CD8-positive, alpha-beta memory T cell (primary cell): ENCODE measurements around the gene TMEM253. TPM values are rescaled to one million over a fixed set of nuclear protein-coding genes. Genes with fewer than 3 reads are reported as not detected.

ENCODE experiments used
- CTCF ChIA-PET: fragments of 350-600 bp; sonication (Branson Sonifier 250); formaldehyde crosslinking; loops from one replicate; lab custom pipeline; 2021; ENCODE audit warnings: antibody characterized with exemption; lab: Charles Lee
- POLR2A ChIA-PET: fragments of 350-600 bp; sonication (Branson Sonifier 250); formaldehyde crosslinking; loops from one replicate; lab custom pipeline; 2021; ENCODE audit warnings: antibody characterized with exemption; lab: Charles Lee
- DNase-seq, 5 donors: peaks; one replicate each; pipeline versions ENCODE4 v3.0.0 to v3.0.0-alpha.2; 2020 to 2022; ENCODE audit warnings: mixed read lengths in 1 of 5
- H3K27ac ChIP-seq: one replicate; pipeline ENCODE4 v1.7.0; 2013; ENCODE audit warnings: low read depth, mild to moderate bottlenecking, low read length, moderate library complexity
- H3K27me3 ChIP-seq: 2 replicates; pipeline ENCODE4 v1.7.0; 2013; ENCODE audit warnings: low read length, mild to moderate bottlenecking; ENCODE audit not compliant: insufficient read depth, poor library complexity, severe bottlenecking
- H3K36me3 ChIP-seq: 2 replicates; pipeline ENCODE4 v1.7.0; 2013; ENCODE audit warnings: mild to moderate bottlenecking, low read length, moderate library complexity; ENCODE audit not compliant: insufficient read depth
- H3K4me1 ChIP-seq: 2 replicates; pipeline ENCODE4 v1.7.0; 2013; ENCODE audit warnings: mild to moderate bottlenecking, low read length, moderate library complexity; ENCODE audit not compliant: insufficient read depth
- H3K4me3 ChIP-seq: 2 replicates; pipeline ENCODE4 v1.7.0; 2013; ENCODE audit warnings: mild to moderate bottlenecking, low read length
- H3K9me3 ChIP-seq: 2 replicates; pipeline ENCODE4 v1.7.0; 2013; ENCODE audit warnings: mild to moderate bottlenecking, low read length
- H3K27ac Mint-ChIP-seq, 8 donors: one replicate each; pipeline ENCODE4 v1.8.0; 2020 to 2021; ENCODE audit warnings: mixed read lengths in 8 of 8, mild to moderate bottlenecking in 6 of 8, inconsistent platforms in 3 of 8, moderate library complexity in 3 of 8
- H3K27me3 Mint-ChIP-seq, 2 donors: one replicate each; pipeline ENCODE4 v1.8.0; 2020 to 2021; ENCODE audit warnings: mixed read lengths in 2 of 2, mild to moderate bottlenecking in 1 of 2, moderate library complexity in 1 of 2
- H3K36me3 Mint-ChIP-seq, 3 donors: one replicate each; pipeline ENCODE4 v1.8.0; 2020 to 2021; ENCODE audit warnings: mixed read lengths in 3 of 3, inconsistent platforms in 1 of 3, mild to moderate bottlenecking in 1 of 3
- H3K4me1 Mint-ChIP-seq, 3 donors: one replicate each; pipeline ENCODE4 v1.8.0; 2020 to 2021; ENCODE audit warnings: mixed read lengths in 3 of 3, inconsistent platforms in 1 of 3, mild to moderate bottlenecking in 1 of 3
- H3K4me3 Mint-ChIP-seq, 7 donors: one replicate each; pipeline ENCODE4 v1.8.0; 2020 to 2021; ENCODE audit warnings: mixed read lengths in 7 of 7, mild to moderate bottlenecking in 6 of 7, moderate library complexity in 4 of 7, inconsistent platforms in 2 of 7
- H3K9me3 Mint-ChIP-seq, 5 donors: one replicate each; pipeline ENCODE4 v1.8.0; 2020 to 2022; ENCODE audit warnings: mixed read lengths in 5 of 5, mild to moderate bottlenecking in 3 of 5, moderate library complexity in 2 of 5, inconsistent platforms in 1 of 5
- polyA plus RNA-seq: library from polyadenylated mRNA; unstranded; fragments of 300-500 nt; fragmentation: Illumina TruSeq; gene quantifications from one replicate; pipeline ENCODE4 v1.2.3, GENCODE V29; 2021
- total RNA-seq, 2 experiments: library from RNA; stranded (reverse); gene quantifications; one replicate each; pipeline ENCODE4 v1.2.3, GENCODE V29; 2021

The TMEM253 gene
- total and polyA plus RNA-seq, 3 experiments from 2014 or later, result not detected

GRCh38 chr14:21142357-21142756, 41.5 kb downstream of the TMEM253 start:
- Mint-ChIP-seq H3K4me3 (no peak overlapping the region), H3K9me3 (peaks cover 11 to 25% (median 16%) of the 10 kb centered on the region in 5 donors), H3K27me3 (peaks cover 18 to 40% of the 10 kb centered on the region in 2 donors), H3K4me1 (no peaks in the 10 kb centered on the region), H3K36me3 (peaks cover 0 to 10% (median 3%) of the 10 kb centered on the region in 3 donors), H3K27ac (no peak overlapping the region)
- ChIA-PET CTCF (no interaction called here), POLR2A (no interaction called here)
- no peaks in the 10 kb centered on the region for H3K4me1 ChIP-seq
- no peaks in the 10 kb centered on the region for H3K27me3 ChIP-seq
- H3K27ac ChIP-seq, result no peak overlapping the region
- H3K9me3 ChIP-seq, result peaks cover 9% of the 10 kb centered on the region
- H3K4me3 ChIP-seq, result no peak overlapping the region
- no peaks in the 10 kb centered on the region for H3K36me3 ChIP-seq
- DNase-seq, result no peak

- POLR2A ChIA-PET, result no interaction called here
- no peak overlapping the region for H3K4me3 ChIP-seq
- H3K4me1 ChIP-seq, result no peaks in the 10 kb centered on the region
- H3K36me3 ChIP-seq, result no peaks in the 10 kb centered on the region
- no peak overlapping the region for H3K4me3 Mint-ChIP-seq
- no peaks in the 10 kb centered on the region for H3K4me1 Mint-ChIP-seq
- no peak overlapping the region for H3K27ac ChIP-seq
- H3K27me3 ChIP-seq, result no peaks in the 10 kb centered on the region
- H3K27ac Mint-ChIP-seq, result no peak overlapping the region
- no peak for DNase-seq
- H3K9me3 Mint-ChIP-seq, result peaks cover 11 to 25% (median 16%) of the 10 kb centered on the region in 5 donors
- H3K27me3 Mint-ChIP-seq, result peaks cover 14 to 35% of the 10 kb centered on the region in 2 donors
- H3K36me3 Mint-ChIP-seq, result peaks cover 0 to 10% (median 3%) of the 10 kb centered on the region in 3 donors
- CTCF ChIA-PET, result no interaction called here
- peaks cover 9% of the 10 kb centered on the region for H3K9me3 ChIP-seq
These were observed 44.6 kb downstream of the TMEM253 start for GRCh38 chr14:21145437-21145836.

DNA sequence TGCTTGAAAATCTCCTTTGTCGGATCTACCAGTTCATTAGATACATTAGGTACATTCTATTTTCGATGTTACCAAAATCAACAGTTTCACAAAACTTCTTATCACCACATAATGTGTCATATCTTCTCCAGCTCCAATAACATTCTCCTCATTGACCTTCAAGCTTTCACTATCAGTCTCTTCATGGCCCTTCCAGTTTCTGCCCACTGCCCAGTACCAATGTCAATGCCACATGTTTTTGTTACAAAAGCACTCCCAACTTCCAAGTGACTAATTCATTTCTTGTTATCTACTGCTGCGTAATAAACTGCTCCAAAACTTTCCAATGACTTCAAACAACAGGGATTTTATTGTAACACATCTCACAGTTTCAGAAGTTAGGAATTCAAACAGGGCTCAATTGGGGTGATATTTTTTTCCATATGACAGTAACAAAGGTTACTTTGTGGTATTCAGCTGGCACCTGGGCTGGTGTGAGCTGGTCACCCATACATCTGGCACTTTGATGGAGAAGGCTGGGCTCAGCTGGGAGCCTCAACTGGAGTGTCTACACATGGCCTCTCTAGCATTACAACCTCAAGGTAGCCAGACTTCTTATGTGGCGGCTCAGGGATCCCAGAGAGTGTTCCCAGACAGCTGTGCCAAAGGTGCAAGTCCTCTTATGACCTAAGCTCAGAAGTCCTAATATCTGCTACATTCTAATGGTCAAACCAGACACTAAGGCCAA, 48.9 kb downstream of the TMEM253 start:
- no peak for DNase-seq
- Mint-ChIP-seq H3K27me3 (peaks cover 9 to 21% of the 10 kb centered on the region in 2 donors), H3K4me1 (no peaks in the 10 kb centered on the region), H3K27ac (no peak overlapping the region), H3K4me3 (no peak overlapping the region), H3K36me3 (peaks cover 0 to 6% (median 3%) of the 10 kb centered on the region in 3 donors), H3K9me3 (peaks cover 7 to 16% (median 13%) of the 10 kb centered on the region in 5 donors)
- Histone ChIP-seq H3K9me3 (peaks cover 5% of the 10 kb centered on the region), H3K36me3 (no peaks in the 10 kb centered on the region), H3K27ac (no peak overlapping the region), H3K4me3 (no peak overlapping the region), H3K4me1 (no peaks in the 10 kb centered on the region), H3K27me3 (no peaks in the 10 kb centered on the region)
- ChIA-PET POLR2A (no interaction called here), CTCF (no interaction called here)

Other genes with a start within 250 kb of the TMEM253 start
- gene RNASE3, start 209.7 kb upstream of the TMEM253 start, total RNA-seq, result not detected
- gene RNASE3, start 209.7 kb upstream of the TMEM253 start, polyA plus RNA-seq, result not detected
- gene RNASE2, start 145.6 kb upstream of the TMEM253 start, total RNA-seq, result not detected
- gene RNASE2, start 145.6 kb upstream of the TMEM253 start, polyA plus RNA-seq, result not detected
- gene METTL17, start 111.1 kb upstream of the TMEM253 start, total RNA-seq, result 100 to 1,000 TPM; 102 to 107 TPM
- 43.9 TPM for gene METTL17, start 111.1 kb upstream of the TMEM253 start, polyA plus RNA-seq
- gene SLC39A2, start 101.8 kb upstream of the TMEM253 start, total RNA-seq, result under 1 TPM in 1 of 2 experiments, not detected in 1; 0.16 TPM
- not detected for gene SLC39A2, start 101.8 kb upstream of the TMEM253 start, polyA plus RNA-seq
- 1 to 10 TPM; 4.8 to 5.0 TPM for gene NDRG2, start 76.0 kb upstream of the TMEM253 start, total RNA-seq
- gene NDRG2, start 76.0 kb upstream of the TMEM253 start, polyA plus RNA-seq, result 19.9 TPM
- gene TPPP2, start 70.8 kb upstream of the TMEM253 start, total RNA-seq, result not detected
- not detected for gene TPPP2, start 70.8 kb upstream of the TMEM253 start, polyA plus RNA-seq
- not detected for gene RNASE13, start 66.3 kb upstream of the TMEM253 start, total RNA-seq
- not detected for gene RNASE13, start 66.3 kb upstream of the TMEM253 start, polyA plus RNA-seq
- not detected for gene RNASE7, start 58.7 kb upstream of the TMEM253 start, total RNA-seq
- not detected for gene RNASE7, start 58.7 kb upstream of the TMEM253 start, polyA plus RNA-seq
- gene RNASE8, start 43.2 kb upstream of the TMEM253 start, total RNA-seq, result not detected
- gene RNASE8, start 43.2 kb upstream of the TMEM253 start, polyA plus RNA-seq, result not detected
- under 1 TPM; 0.16 to 0.39 TPM for gene ARHGEF40, start 30.8 kb upstream of the TMEM253 start, total RNA-seq
- gene ARHGEF40, start 30.8 kb upstream of the TMEM253 start, polyA plus RNA-seq, result 0.40 TPM
- gene ZNF219, start 2.4 kb upstream of the TMEM253 start, total RNA-seq, result 1 to 10 TPM; 7.0 to 8.2 TPM
- gene ZNF219, start 2.4 kb upstream of the TMEM253 start, polyA plus RNA-seq, result 1.3 TPM
- gene OR5AU1, start 55.0 kb downstream of the TMEM253 start, total RNA-seq, result not detected
- gene OR5AU1, start 55.0 kb downstream of the TMEM253 start, polyA plus RNA-seq, result not detected
- gene HNRNPC, start 168.4 kb downstream of the TMEM253 start, total RNA-seq, result 1,000 to 10,000 TPM; 1,158 to 1,180 TPM
- gene HNRNPC, start 168.4 kb downstream of the TMEM253 start, polyA plus RNA-seq, result 700 TPM
- gene RPGRIP1, start 179.0 kb downstream of the TMEM253 start, total RNA-seq, result not detected
- not detected for gene RPGRIP1, start 179.0 kb downstream of the TMEM253 start, polyA plus RNA-seq